Activated T-helper 1 cell treated with anti-CD3 and anti-CD28 coated beads, Interleukin-12 subunit alpha, Interleukin-12 subunit beta, Interleukin-2, Interleukin-4 antibody, amounts not matched to agents 30 ng/mL and 10 ng/mL and 1 ng/mL, durations not matched to agents 14 hours and 24 hours and 36 hours (primary cell): ENCODE data around the gene NSF. TPM values are rescaled to one million over a fixed set of nuclear protein-coding genes. Genes with fewer than 3 reads are reported as not detected.
A peak's percentile ranks its signal among the peaks of the same experiment; 100 is the strongest.
"Not testable (repeated sequence)": the region's sequence is repeated elsewhere in the genome, so short reads cannot be mapped to it uniquely, and the experiment has no call there.

ENCODE experiments used
- DNase-seq: peaks from one replicate; pipeline ENCODE4 v3.0.0; 2021; ENCODE audit warnings: low spot score
- H3K27ac Mint-ChIP-seq: one replicate; pipeline ENCODE4 v1.8.0; 2021; ENCODE audit warnings: mild to moderate bottlenecking, mixed read lengths
- H3K27me3 Mint-ChIP-seq: one replicate; pipeline ENCODE4 v1.8.0; 2022; ENCODE audit warnings: mild to moderate bottlenecking, moderate library complexity, mixed read lengths; ENCODE audit not compliant: insufficient read depth
- H3K36me3 Mint-ChIP-seq: one replicate; pipeline ENCODE4 v1.8.0; 2021; ENCODE audit warnings: low read depth, mixed read lengths
- H3K4me1 Mint-ChIP-seq: one replicate; pipeline ENCODE4 v1.8.0; 2021; ENCODE audit warnings: low read depth, mixed read lengths
- H3K4me3 Mint-ChIP-seq: one replicate; pipeline ENCODE4 v1.8.0; 2021; ENCODE audit warnings: mild to moderate bottlenecking, moderate library complexity, mixed read lengths
- H3K9me3 Mint-ChIP-seq: one replicate; pipeline ENCODE4 v1.8.0; 2021; ENCODE audit warnings: mixed read lengths
- intact Hi-C: fragments of 100-400 bp; cut with micrococcal nuclease; formaldehyde crosslinking; loops from one replicate; pipeline ENCODE4 v1.15.1; 2024
- total RNA-seq: library from RNA; stranded (reverse); gene quantifications from 2 replicates; pipeline ENCODE4 v1.2.3, GENCODE V29; 2022

NSF gene
- 34.1 and 37.7 TPM in 2 replicates for total RNA-seq

- H3K4me3 Mint-ChIP-seq, H3K27ac Mint-ChIP-seq, H3K4me1 Mint-ChIP-seq, DNase-seq, H3K9me3 Mint-ChIP-seq, intact Hi-C loops, H3K27me3 Mint-ChIP-seq, H3K36me3 Mint-ChIP-seq: not testable (repeated sequence)
Observed at GRCh38 chr17:46590157-46591146, at the start of gene NSF. NSF (plus strand) TSS chr17:46590669; CDS start chr17:46590776, 107 bp downstream.

DNA sequence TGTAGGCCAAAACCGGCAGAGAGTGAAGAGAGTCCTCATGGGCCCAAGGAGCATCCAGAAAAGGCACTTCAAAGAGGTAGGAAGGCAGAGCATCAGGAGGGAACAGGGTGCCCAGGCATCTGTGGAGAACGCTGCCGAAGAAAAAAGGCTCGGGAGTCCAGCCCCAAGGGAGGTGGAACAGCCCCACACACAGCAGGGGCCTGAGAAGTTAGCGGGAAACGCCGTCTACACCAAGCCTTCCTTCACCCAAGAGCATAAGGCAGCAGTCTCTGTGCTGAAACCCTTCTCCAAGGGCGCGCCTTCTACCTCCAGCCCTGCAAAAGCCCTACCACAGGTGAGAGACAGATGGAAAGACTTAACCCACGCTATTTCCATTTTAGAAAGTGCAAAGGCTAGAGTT, 41.9 kb upstream of the NSF start:
- H3K4me1 Mint-ChIP-seq, H3K9me3 Mint-ChIP-seq, H3K4me3 Mint-ChIP-seq, H3K27me3 Mint-ChIP-seq, H3K36me3 Mint-ChIP-seq, H3K27ac Mint-ChIP-seq, intact Hi-C loops, DNase-seq: not testable (repeated sequence)

DNA sequence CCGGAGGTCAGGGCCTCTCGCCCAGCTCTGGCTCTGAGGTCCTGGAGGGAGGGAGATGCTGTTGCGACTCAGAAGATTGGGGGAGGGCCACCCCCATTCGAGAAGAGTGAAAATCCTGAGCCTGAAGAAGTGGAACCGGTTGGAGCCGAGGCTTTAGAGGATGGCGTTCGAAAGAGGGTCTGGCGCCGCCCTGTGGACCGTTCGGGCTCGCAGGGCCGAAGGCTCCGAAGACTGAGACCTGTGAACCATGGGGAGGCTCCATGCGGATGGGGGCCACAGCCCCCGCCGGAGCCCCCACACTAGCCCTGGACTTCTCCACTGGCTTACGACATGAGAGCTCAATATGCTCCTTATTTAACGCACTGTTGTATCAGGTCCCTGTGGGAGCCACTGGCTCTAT, 31.3 kb upstream of the NSF start:
- H3K4me3 Mint-ChIP-seq, H3K27me3 Mint-ChIP-seq, H3K36me3 Mint-ChIP-seq, H3K9me3 Mint-ChIP-seq, intact Hi-C loops, H3K27ac Mint-ChIP-seq, DNase-seq, H3K4me1 Mint-ChIP-seq: not testable (repeated sequence)

DNA sequence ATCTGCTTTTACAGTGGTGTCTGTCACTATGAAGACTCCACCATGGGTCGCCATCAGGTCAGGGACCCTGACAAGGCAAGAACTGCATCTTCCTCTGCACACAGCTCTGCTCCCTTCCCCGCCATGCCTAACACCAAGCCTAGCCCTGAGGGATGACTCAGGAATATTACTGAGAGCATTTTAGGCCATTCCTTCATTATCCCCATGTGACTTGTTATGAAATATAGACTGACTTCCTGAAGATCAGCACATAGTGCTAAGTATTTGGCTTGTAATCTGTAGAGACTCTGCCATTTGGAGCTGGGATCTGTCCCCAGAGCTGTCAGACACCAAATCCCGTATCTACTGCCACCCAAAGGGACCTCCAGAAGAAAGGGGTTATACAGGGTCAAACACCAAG, 30.4 kb upstream of the NSF start:
- H3K27me3 Mint-ChIP-seq, H3K9me3 Mint-ChIP-seq, DNase-seq, H3K4me3 Mint-ChIP-seq, H3K4me1 Mint-ChIP-seq, intact Hi-C loops, H3K36me3 Mint-ChIP-seq, H3K27ac Mint-ChIP-seq: not testable (repeated sequence)

DNA sequence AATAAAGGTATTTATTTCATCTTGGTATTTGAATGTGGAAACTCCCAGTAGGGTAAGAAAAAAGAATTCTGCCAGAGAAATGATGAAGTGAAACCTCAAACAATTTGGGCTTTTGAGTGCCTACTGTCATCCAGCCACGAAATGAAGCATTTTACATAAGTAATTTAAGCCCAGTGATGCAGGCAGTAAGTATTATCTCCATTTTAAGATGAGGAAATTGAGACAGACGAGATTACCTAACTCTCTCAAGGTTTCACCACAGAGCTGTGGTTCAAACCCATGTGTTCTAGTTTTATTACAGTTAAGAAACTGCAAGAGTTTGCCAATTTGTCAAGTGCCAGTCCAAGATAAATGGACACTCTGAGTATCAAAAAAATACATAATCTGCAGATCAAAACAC, 24.2 kb upstream of the NSF start:
- H3K36me3 Mint-ChIP-seq, intact Hi-C loops, H3K4me1 Mint-ChIP-seq, H3K27ac Mint-ChIP-seq, H3K9me3 Mint-ChIP-seq, DNase-seq, H3K27me3 Mint-ChIP-seq, H3K4me3 Mint-ChIP-seq: not testable (repeated sequence)

DNA sequence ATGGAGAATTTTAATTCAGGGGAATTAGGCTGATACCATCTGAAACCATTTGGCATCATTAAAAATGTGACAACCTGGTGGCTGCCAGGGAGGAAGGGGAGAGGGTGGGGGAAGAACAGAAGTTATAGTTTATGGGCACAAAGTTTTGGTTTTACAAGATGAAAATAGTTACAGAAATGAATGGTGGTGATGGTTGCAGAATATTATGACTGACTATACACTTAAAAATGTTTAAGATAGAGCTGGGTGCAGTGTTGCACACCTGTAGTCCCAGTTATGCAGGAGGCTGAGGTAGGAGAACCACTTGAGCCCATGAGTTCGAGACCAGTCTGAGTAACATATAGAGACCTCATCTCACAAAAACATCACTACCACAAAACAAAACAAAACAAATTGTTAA, 23.5 kb upstream of the NSF start:
- H3K27me3 Mint-ChIP-seq, H3K9me3 Mint-ChIP-seq, H3K4me1 Mint-ChIP-seq, H3K4me3 Mint-ChIP-seq, DNase-seq, intact Hi-C loops, H3K36me3 Mint-ChIP-seq, H3K27ac Mint-ChIP-seq: not testable (repeated sequence)

GRCh38 chr17:46571796-46572195, 18.7 kb upstream of the NSF start:
- intact Hi-C loops, H3K27me3 Mint-ChIP-seq, H3K4me3 Mint-ChIP-seq, H3K36me3 Mint-ChIP-seq, H3K4me1 Mint-ChIP-seq, H3K9me3 Mint-ChIP-seq, H3K27ac Mint-ChIP-seq, DNase-seq: not testable (repeated sequence)

DNA sequence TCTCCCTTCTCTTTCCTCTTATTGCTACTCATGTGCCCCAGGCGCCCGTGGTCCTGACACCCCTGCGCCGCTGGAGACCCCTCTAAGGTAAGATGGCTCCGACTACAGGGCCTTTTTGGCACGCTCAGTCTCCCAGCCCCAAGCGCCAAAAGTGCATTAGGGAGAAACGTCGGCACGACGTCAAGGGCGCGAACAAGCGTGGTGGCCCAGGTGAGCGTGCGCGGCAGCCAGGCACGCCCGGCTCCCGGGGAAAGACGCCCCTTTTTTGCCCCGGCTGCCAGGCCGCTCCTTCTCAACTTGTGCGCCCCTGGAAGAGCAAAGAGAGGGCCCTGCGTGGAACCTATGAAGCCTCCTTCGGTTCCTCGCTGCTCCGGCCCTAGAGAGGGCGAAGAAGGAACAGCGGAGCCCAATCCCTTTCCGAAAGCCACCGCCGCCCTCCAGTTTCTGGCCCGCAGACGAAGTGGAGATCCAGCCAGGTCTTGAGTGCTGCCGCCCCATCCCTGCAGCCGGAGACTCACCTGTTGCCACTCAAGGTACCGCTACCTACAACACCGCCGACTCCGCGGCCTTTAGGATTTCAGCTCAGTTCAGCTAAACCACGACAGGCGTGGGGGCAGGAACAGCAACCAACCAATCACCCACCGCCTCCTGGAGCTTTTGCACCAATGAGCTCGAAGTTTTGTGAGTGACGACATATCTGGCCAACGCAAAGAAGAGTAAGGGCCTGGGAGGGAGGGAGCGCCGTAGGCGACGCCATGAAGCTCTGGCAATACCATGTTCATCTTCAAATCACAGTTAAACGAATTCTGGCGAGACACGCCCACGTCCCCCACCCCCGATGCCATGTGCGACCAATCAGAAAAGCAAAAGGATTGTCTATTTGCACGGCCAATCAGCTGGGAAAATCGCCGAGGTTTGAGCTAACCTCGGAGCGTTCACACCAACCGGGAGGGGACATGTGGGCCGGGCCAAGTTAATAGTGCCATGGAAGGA, 11.1 kb upstream of the NSF start, which contains the start of gene ARL17A:
ARL17A (minus strand) TSS at position 609 of the 993 bp plus-strand sequence. CDS start 3,369 bp downstream, outside the sequence.
- H3K27ac Mint-ChIP-seq, H3K4me3 Mint-ChIP-seq, H3K9me3 Mint-ChIP-seq, H3K4me1 Mint-ChIP-seq, H3K27me3 Mint-ChIP-seq, H3K36me3 Mint-ChIP-seq, intact Hi-C loops: not testable (repeated sequence)
- peak; percentile 80 for DNase-seq

DNA sequence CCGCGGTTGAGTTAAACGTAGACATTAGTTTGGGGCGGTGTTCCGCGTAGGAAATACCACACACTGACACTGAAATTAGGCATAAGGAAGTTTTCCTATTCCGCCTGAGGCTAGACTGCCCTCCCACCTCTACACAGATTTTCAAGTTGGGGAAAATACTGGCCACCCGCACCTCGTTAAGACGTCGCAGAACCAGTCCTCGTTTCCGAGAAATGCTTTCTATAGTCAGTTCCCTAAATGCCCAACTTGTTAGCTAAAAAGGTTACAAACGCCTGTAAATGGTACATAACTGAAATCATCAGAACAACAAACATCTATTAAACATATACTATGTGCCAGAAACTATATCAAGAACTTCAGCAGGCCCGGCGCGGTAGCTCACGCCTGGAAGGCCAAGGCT, 10.4 kb upstream of the NSF start:
- intact Hi-C loops, DNase-seq, H3K36me3 Mint-ChIP-seq, H3K9me3 Mint-ChIP-seq, H3K27ac Mint-ChIP-seq, H3K27me3 Mint-ChIP-seq, H3K4me1 Mint-ChIP-seq, H3K4me3 Mint-ChIP-seq: not testable (repeated sequence)

- DNase-seq, H3K27me3 Mint-ChIP-seq, H3K27ac Mint-ChIP-seq, H3K4me1 Mint-ChIP-seq, H3K9me3 Mint-ChIP-seq, H3K36me3 Mint-ChIP-seq, intact Hi-C loops, H3K4me3 Mint-ChIP-seq: not testable (repeated sequence)
Observed at GRCh38 chr17:46585444-46585843, 5.0 kb upstream of the NSF start.

- H3K4me3 Mint-ChIP-seq, H3K36me3 Mint-ChIP-seq, H3K27ac Mint-ChIP-seq, intact Hi-C loops, H3K27me3 Mint-ChIP-seq, H3K4me1 Mint-ChIP-seq, DNase-seq, H3K9me3 Mint-ChIP-seq: not testable (repeated sequence)
Observed at GRCh38 chr17:46591332-46591731, 863 bp downstream of the NSF start.

DNA sequence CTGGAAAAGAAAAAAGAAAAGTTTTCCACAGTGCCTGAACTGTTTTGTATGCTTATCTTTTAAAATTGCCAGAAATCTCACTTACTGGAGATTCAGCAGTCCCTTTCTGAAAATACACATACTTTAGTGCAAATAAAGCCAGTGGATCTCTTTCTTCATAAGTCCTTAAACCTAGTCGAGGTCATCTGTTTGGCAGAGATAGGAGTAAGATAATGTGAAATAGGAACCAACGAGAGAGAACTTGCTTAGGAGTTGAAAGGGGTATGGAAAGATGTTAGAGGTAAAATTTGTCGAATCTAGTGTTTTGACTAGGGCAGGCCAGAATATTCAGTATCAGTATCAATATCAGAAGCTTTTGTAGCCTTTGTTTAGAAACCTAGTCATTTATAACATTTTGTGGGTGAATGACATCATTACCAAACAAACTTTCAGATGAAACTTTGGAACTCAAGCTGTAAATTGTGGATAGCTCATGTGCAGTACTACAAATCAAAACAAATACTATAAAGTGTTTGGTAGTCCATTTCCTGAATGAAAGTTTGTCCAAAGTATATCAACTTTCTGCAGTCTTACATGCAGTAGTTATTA, 8.0 kb downstream of the NSF start:
- H3K4me3 Mint-ChIP-seq, intact Hi-C loops, H3K36me3 Mint-ChIP-seq, H3K9me3 Mint-ChIP-seq, H3K4me1 Mint-ChIP-seq, H3K27me3 Mint-ChIP-seq, DNase-seq, H3K27ac Mint-ChIP-seq: not testable (repeated sequence)
